ENCODE results near the gene RPL13A.

DNA sequence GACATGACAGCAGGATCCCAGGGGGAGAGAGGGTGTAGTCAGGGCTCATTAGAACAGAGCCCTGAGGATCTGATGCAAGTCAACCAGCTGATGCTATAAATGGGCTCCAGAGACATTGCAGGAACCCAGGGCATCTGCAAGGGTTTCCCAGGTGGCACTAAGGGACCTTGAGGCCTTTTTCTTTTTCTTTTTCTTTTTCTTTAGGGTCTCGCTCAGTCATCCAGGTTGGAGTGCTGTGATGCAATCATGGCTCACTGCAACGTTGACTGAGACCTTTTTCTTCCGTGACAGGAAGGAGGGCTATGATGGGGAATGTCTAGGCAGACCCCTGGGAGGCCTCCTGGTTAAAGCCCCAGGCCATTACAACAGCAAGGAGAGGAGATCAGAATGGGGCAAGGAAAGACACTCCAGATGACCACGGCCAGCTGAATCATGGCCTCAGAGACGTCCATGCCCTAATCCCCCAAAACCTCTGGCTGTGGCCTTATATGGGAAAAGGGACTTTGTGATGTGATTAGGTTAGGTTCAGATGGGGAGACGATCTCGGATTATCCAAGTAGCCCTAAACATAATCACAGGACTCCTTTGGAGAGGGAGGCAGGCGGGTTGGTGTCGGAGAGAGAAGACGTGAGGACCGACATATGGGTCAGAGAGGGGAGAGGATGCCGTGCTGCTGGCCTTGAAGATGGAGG is 20.5 kb downstream of the RPL13A start:
- TF ChIP-seq GATA2 (IDR thresholded peaks at IDR 0.05; ENCODE audit: low read depth, low read length) (no peak), GATA3 (IDR thresholded peaks at IDR 0.05; ENCODE audit: low read depth, low read length) (no peak)
